OCI-LY1 (cell line): Measurements from ENCODE around the gene DUSP16.

Source experiments
- H2AFZ ChIP-seq: fragments of 200-600 bp; sonication (generic), shearing (Covaris generic); 2 replicates; pipeline ENCODE4 v1.6.0; 2014; ENCODE audit warnings: antibody characterized with exemption, mild to moderate bottlenecking, low read length
- H3F3A ChIP-seq: fragments of 200-600 bp; sonication (generic), shearing (Covaris generic); 2 replicates; pipeline ENCODE4 v1.6.0; 2014; ENCODE audit warnings: mild to moderate bottlenecking, antibody characterized with exemption, low read length, moderate library complexity; ENCODE audit not compliant: insufficient read depth
- H3K27ac ChIP-seq: fragments of 200-600 bp; sonication (generic); 2 replicates; pipeline ENCODE4 v1.5.1; 2014; ENCODE audit warnings: low read length, mixed run types, mild to moderate bottlenecking, low read depth; ENCODE audit not compliant: poor library complexity, severe bottlenecking
- H3K27me3 ChIP-seq: fragments of 200-600 bp; sonication (generic); 2 replicates; pipeline ENCODE4 v1.6.0; 2014; ENCODE audit warnings: antibody characterized with exemption, mild to moderate bottlenecking, low read length, moderate library complexity; ENCODE audit not compliant: insufficient read depth
- H3K36me3 ChIP-seq: fragments of 200-600 bp; sonication (generic); 2 replicates; pipeline ENCODE4 v1.6.1; 2014; ENCODE audit warnings: mild to moderate bottlenecking, antibody characterized with exemption, low read length, moderate library complexity, mixed read lengths; ENCODE audit not compliant: insufficient read depth
- H3K4me1 ChIP-seq: fragments of 200-600 bp; sonication (generic); 2 replicates; pipeline ENCODE4 v1.5.1; 2014; ENCODE audit warnings: mild to moderate bottlenecking, low read length, moderate library complexity; ENCODE audit not compliant: insufficient read depth, severe bottlenecking
- H3K4me2 ChIP-seq: fragments of 200-600 bp; sonication (generic), shearing (Covaris generic); 2 replicates; pipeline ENCODE4 v1.6.1; 2014; ENCODE audit warnings: low read length
- H3K4me3 ChIP-seq: fragments of 200-600 bp; sonication (generic); 2 replicates; pipeline ENCODE4 v1.5.1; 2014; ENCODE audit warnings: low read length, low read depth, mild to moderate bottlenecking, mixed read lengths; ENCODE audit not compliant: poor library complexity, severe bottlenecking
- H3K79me2 ChIP-seq: fragments of 200-600 bp; shearing (Covaris generic); 2 replicates; pipeline ENCODE4 v1.6.1; 2016; ENCODE audit warnings: mixed run types, low read length, mixed read lengths; ENCODE audit not compliant: insufficient read depth
- H3K9ac ChIP-seq: fragments of 200-600 bp; sonication (generic), shearing (Covaris generic); 2 replicates; pipeline ENCODE4 v1.6.1; 2014; ENCODE audit warnings: mild to moderate bottlenecking, low read length, mixed read lengths
- H3K9me2 ChIP-seq: fragments of 200-600 bp; sonication (generic), shearing (Covaris generic); 2 replicates; pipeline ENCODE4 v1.6.1; 2014; ENCODE audit warnings: low read depth, mild to moderate bottlenecking, low read length, mixed read lengths
- H3K9me3 ChIP-seq: fragments of 200-600 bp; shearing (Covaris generic); 2 replicates; pipeline ENCODE4 v1.6.1; 2014; ENCODE audit warnings: low read length, mixed read lengths
- H4K20me1 ChIP-seq: fragments of 200-600 bp; sonication (generic), shearing (Covaris generic); 2 replicates; pipeline ENCODE4 v1.6.0; 2016; ENCODE audit warnings: mild to moderate bottlenecking, low read length; ENCODE audit not compliant: insufficient read depth
- EZH2 ChIP-seq: fragments of 200-600 bp; sonication (generic), shearing (Covaris generic); IDR thresholded peaks from 2 replicates; pipeline ENCODE4 v1.8.0; 2017; ENCODE audit warnings: borderline replicate concordance, mixed run types, mild to moderate bottlenecking, antibody characterized with exemption, low read length, moderate library complexity, mixed read lengths
- TF ChIP-seq, protein P1 (sequence below): fragments of 200-600 bp; sonication (generic), shearing (Covaris generic); IDR thresholded peaks from 2 replicates; pipeline ENCODE4 v1.5.1; 2017; ENCODE audit warnings: mild to moderate bottlenecking, antibody characterized with exemption, low read length, moderate library complexity, mixed read lengths

The DUSP16 gene

DNA sequence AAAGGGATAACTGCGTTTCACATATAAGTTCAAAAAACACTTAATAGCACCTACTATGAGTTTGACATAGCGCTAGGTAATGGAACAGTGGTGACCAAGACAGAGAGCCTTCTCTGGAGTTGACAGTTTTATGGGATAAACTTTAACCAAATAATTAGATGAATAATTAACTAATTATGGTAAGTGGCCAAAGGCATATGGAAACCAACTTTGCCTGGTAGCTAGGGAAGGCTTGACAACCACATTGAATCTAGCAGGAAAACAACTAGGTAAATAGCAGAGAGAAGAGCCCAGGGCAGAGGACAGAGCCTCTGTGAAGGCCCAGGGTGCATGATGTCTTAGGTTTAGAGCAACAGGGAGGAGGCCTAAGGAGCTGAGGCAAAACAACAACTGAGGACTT is 52.1 kb downstream of the DUSP16 start:
- Histone ChIP-seq H3K9ac (no peak overlapping the region), H3K79me2 (no peaks in the 10 kb centered on the region), H3K4me1 (peaks cover 12% of the 10 kb centered on the region), H3K9me2 (no peaks in the 10 kb centered on the region), H3K27me3 (no peaks in the 10 kb centered on the region), H2AFZ (no peak overlapping the region), H3K4me3 (no peak overlapping the region), H3K9me3 (no peaks in the 10 kb centered on the region), H4K20me1 (no peaks in the 10 kb centered on the region), H3K4me2 (no peak overlapping the region), H3F3A (no peaks in the 10 kb centered on the region; the same call in 1 of the 2 replicates), H3K36me3 (no peaks in the 10 kb centered on the region), H3K27ac (no peak overlapping the region)
- TF ChIP-seq, protein P1, sequence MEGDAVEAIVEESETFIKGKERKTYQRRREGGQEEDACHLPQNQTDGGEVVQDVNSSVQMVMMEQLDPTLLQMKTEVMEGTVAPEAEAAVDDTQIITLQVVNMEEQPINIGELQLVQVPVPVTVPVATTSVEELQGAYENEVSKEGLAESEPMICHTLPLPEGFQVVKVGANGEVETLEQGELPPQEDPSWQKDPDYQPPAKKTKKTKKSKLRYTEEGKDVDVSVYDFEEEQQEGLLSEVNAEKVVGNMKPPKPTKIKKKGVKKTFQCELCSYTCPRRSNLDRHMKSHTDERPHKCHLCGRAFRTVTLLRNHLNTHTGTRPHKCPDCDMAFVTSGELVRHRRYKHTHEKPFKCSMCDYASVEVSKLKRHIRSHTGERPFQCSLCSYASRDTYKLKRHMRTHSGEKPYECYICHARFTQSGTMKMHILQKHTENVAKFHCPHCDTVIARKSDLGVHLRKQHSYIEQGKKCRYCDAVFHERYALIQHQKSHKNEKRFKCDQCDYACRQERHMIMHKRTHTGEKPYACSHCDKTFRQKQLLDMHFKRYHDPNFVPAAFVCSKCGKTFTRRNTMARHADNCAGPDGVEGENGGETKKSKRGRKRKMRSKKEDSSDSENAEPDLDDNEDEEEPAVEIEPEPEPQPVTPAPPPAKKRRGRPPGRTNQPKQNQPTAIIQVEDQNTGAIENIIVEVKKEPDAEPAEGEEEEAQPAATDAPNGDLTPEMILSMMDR: no peak
- no peak for TF ChIP-seq EZH2

DNA sequence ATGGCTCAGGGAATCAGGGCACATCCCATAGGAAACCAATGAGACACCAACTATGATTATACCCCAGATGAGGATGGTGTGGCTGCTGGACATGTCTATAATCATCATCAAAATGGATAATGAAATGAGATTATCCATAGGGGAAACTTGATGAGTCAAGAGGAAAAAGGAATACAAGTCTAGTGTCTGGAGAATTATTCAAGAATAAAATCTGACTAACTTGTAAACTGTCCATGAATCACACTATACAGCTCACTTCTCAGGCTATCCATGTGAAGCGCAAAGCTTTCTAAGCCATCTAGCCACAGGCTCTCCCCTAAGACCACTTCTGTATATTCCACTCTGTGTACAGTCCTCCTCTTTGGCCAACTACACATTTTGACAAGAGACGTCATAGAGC is 52.5 kb downstream of the DUSP16 start:
- Histone ChIP-seq H3K27ac (no peak overlapping the region), H2AFZ (no peak overlapping the region), H3K9me2 (no peaks in the 10 kb centered on the region), H3K4me1 (peaks cover 12% of the 10 kb centered on the region), H3K9ac (no peak overlapping the region), H3K79me2 (no peaks in the 10 kb centered on the region), H4K20me1 (no peaks in the 10 kb centered on the region), H3K4me3 (no peak overlapping the region), H3F3A (no peaks in the 10 kb centered on the region; the same call in 1 of the 2 replicates), H3K36me3 (no peaks in the 10 kb centered on the region), H3K9me3 (no peaks in the 10 kb centered on the region), H3K4me2 (no peak overlapping the region), H3K27me3 (no peaks in the 10 kb centered on the region)
- TF ChIP-seq EZH2: no peak
- TF ChIP-seq, protein P1: no peak

DNA sequence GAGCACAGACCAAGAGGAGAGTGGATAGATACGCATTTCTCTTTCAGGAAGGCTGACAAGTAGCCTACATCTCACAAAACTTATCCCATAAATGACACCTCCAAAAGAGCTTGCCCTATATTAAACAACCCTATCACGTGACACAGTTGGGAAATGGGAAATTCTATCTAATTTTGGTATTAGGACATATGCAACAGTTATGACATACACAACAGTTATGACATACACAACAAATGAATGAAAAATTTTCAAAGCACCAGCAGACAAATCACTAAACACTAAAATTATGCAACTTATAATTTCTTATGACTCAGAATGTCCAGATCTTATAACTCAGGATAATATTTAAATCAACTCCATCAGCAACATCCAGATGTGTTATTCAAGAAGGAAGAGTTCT is 54.1 kb downstream of the DUSP16 start:
- Histone ChIP-seq H3K79me2 (no peaks in the 10 kb centered on the region), H3K27me3 (no peaks in the 10 kb centered on the region), H3K9ac (no peak overlapping the region), H3K36me3 (no peaks in the 10 kb centered on the region), H3K4me2 (no peak overlapping the region), H3K9me2 (no peaks in the 10 kb centered on the region), H3K4me3 (no peak overlapping the region), H3K9me3 (no peaks in the 10 kb centered on the region), H4K20me1 (no peaks in the 10 kb centered on the region), H3K4me1 (peaks cover 12% of the 10 kb centered on the region), H3F3A (no peaks in the 10 kb centered on the region; the same call in 1 of the 2 replicates), H3K27ac (no peak overlapping the region), H2AFZ (no peak overlapping the region)
- no peak for TF ChIP-seq EZH2
- TF ChIP-seq, protein P1: no peak
